Neural progenitor cell (in vitro differentiated cells): ENCODE measurements around the gene ZNF581.

Experiments used
- EZH2phosphoT487 ChIP-seq: fragments of 200-600 bp; sonication (generic); IDR thresholded peaks from 2 replicates; pipeline ENCODE4 v1.6.1; 2017; ENCODE audit warnings: antibody characterized with exemption
- TF ChIP-seq, protein P1 (sequence below): fragments of 200-600 bp; sonication (generic); IDR thresholded peaks from 2 replicates; pipeline ENCODE4 v1.5.1; 2017; ENCODE audit warnings: antibody characterized with exemption, mild to moderate bottlenecking

DNA sequence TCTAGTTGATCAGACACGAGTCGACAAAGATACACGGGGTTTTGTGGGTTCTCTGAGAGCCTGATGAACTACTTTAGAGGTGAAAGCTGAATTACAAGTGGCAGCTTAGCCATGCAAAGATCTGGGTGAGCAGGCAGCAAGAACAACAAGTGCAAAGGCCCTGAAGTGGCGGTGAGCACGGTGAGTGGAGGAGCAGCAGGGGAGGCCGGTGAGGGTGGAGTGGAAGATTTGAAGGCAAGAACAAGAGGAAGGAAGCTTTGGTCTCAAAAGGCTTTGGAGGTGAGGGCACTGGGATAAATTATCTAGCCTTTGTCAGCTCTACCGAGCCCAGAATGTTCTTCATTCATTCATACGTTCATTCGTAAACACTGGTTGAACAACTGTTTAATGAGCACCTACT lies 36.6 kb upstream of the ZNF581 start:
- TF ChIP-seq, protein P1, sequence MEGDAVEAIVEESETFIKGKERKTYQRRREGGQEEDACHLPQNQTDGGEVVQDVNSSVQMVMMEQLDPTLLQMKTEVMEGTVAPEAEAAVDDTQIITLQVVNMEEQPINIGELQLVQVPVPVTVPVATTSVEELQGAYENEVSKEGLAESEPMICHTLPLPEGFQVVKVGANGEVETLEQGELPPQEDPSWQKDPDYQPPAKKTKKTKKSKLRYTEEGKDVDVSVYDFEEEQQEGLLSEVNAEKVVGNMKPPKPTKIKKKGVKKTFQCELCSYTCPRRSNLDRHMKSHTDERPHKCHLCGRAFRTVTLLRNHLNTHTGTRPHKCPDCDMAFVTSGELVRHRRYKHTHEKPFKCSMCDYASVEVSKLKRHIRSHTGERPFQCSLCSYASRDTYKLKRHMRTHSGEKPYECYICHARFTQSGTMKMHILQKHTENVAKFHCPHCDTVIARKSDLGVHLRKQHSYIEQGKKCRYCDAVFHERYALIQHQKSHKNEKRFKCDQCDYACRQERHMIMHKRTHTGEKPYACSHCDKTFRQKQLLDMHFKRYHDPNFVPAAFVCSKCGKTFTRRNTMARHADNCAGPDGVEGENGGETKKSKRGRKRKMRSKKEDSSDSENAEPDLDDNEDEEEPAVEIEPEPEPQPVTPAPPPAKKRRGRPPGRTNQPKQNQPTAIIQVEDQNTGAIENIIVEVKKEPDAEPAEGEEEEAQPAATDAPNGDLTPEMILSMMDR, result no peak
- TF ChIP-seq EZH2phosphoT487, result no peak
